HepG2 (cell line): ENCODE results near the gene DUS1L. TPM values are rescaled to one million over a fixed set of nuclear protein-coding genes. Genes with fewer than 3 reads are reported as not detected.

Experiments used
- ATAC-seq: fragments of 200-7000 bp; cut with Tn5 transposase; 3 replicates; pipeline ENCODE4 v1.9.1; 2020; ENCODE audit warnings: mild to moderate bottlenecking, moderate library complexity
- BruUV-seq: library from RNA; stranded (reverse); fragments of 400-500 nt; replicated peaks from 2 replicates; lab custom pipeline; 2021; lab: Mats Ljungman, UMichigan
- CTCF ChIA-PET: fragments of 300-600 bp; formaldehyde crosslinking; extraction: SDS; loops from one replicate; lab custom pipeline; 2021; ENCODE audit warnings: low total read pairs, inconsistent platforms, low intra/inter-chr PET ratio; lab: Yijun Ruan, JAX
- POLR2A ChIA-PET: fragments of 350-600 bp; sonication (Branson Sonifier 250); formaldehyde crosslinking; loops from one replicate; lab custom pipeline; 2020; ENCODE audit warnings: antibody characterized with exemption, inconsistent platforms; lab: Yijun Ruan, JAX
- DNase-seq: peaks from one replicate; pipeline ENCODE4 v3.0.0-alpha.2; 2015; ENCODE audit warnings: low spot score
- FAIRE-seq: peaks from 3 replicates; lab custom pipeline; 2011; peaks lifted over from hg19 to GRCh38; lab: Jason Lieb, UNC
- H2AFZ ChIP-seq: one replicate; pipeline ENCODE4 v1.6.1; 2011; ENCODE audit warnings: low read length, inconsistent platforms
- H3K27ac ChIP-seq: fragments of 300-600 bp; 3 replicates; pipeline ENCODE4 v1.8.0; 2011; ENCODE audit warnings: mixed run types, mild to moderate bottlenecking, mixed read lengths, low read length, inconsistent platforms; ENCODE audit not compliant: insufficient read depth; ENCODE audit errors: extremely low read length
- H3K27me3 ChIP-seq, 2 experiments: fragments of 200-600 bp in 1 of 2; 2 replicates in 1 of 2; 3 replicates in 1 of 2; pipeline versions ENCODE4 v1.6.0 to v1.8.0; 2011; ENCODE audit warnings: low read length in 2 of 2, mild to moderate bottlenecking in 2 of 2, moderate library complexity in 2 of 2, inconsistent platforms in 1 of 2; ENCODE audit not compliant: insufficient read depth in 2 of 2, control insufficient read depth in 1 of 2
- H3K36me3 ChIP-seq, 2 experiments: fragments of 200-600 bp in 1 of 2; replicated peaks in 1 of 2; 2 replicates in 1 of 2; 3 replicates in 1 of 2; pipeline versions ENCODE4 v1.5.1 to v1.8.0; 2011; ENCODE audit warnings: low read length in 2 of 2, inconsistent platforms in 1 of 2; ENCODE audit not compliant: insufficient read depth in 2 of 2, control insufficient read depth in 1 of 2
- H3K4me1 ChIP-seq: 2 replicates; pipeline ENCODE4 v1.5.1; 2012; ENCODE audit warnings: low read length, inconsistent platforms; ENCODE audit not compliant: insufficient read depth
- H3K4me2 ChIP-seq: 2 replicates; pipeline ENCODE4 v1.6.0; 2011; ENCODE audit warnings: low read depth, low read length, inconsistent platforms
- H3K4me3 ChIP-seq, 3 experiments: fragments of 200-600 bp in 1 of 3; sonication (generic), shearing (Covaris generic) in 1 of 3; replicated peaks in 1 of 3; 2 replicates each; pipeline ENCODE4 v1.5.1; 2011 to 2016; ENCODE audit warnings: low read length in 3 of 3, inconsistent platforms in 2 of 3, low read depth in 2 of 3, mild to moderate bottlenecking in 2 of 3, control low read depth in 1 of 3, mixed read lengths in 1 of 3; ENCODE audit not compliant: insufficient read depth in 1 of 3
- H3K79me2 ChIP-seq: one replicate; pipeline ENCODE4 v1.6.1; 2011; ENCODE audit warnings: low read length, inconsistent platforms; ENCODE audit not compliant: insufficient read depth
- H3K9ac ChIP-seq: 2 replicates; pipeline ENCODE4 v1.6.0; 2011; ENCODE audit warnings: mild to moderate bottlenecking, low read depth, low read length, inconsistent platforms; ENCODE audit not compliant: insufficient read depth
- H3K9me3 ChIP-seq: 2 replicates; pipeline ENCODE4 v1.5.1; 2012; ENCODE audit warnings: mild to moderate bottlenecking, low read length
- H4K20me1 ChIP-seq: 2 replicates; pipeline ENCODE4 v1.6.0; 2011; ENCODE audit warnings: inconsistent platforms, mild to moderate bottlenecking, low read length, moderate library complexity; ENCODE audit not compliant: insufficient read depth
- ARNT2 ChIP-seq: sonication (generic); formaldehyde crosslinking; IDR thresholded peaks from 2 replicates; pipeline ENCODE4 v1.8.0; 2022; ENCODE audit warnings: mild to moderate bottlenecking, low read depth, missing genetic modification reagents, moderate library complexity
- MEIS1 ChIP-seq: sonication (generic); formaldehyde crosslinking; IDR thresholded peaks from 2 replicates; pipeline ENCODE4 v1.9.0; 2021; ENCODE audit warnings: mild to moderate bottlenecking, missing genetic modification reagents, moderate library complexity, borderline replicate concordance
- MYC ChIP-seq: sonication (generic); formaldehyde crosslinking; IDR thresholded peaks from 2 replicates; pipeline ENCODE4 v1.9.0; 2021; ENCODE audit warnings: missing genetic modification reagents, borderline replicate concordance
- NCOA2 ChIP-seq: sonication (generic); formaldehyde crosslinking; IDR thresholded peaks from 2 replicates; pipeline ENCODE4 v1.8.0; 2022; ENCODE audit warnings: inconsistent platforms
- PCBP1 ChIP-seq: fragments of 200-400 bp; formaldehyde crosslinking; IDR thresholded peaks from 2 replicates; pipeline ENCODE4 v1.6.1; 2017; ENCODE audit warnings: mild to moderate bottlenecking, low read depth, low read length, borderline replicate concordance
- PHF5A ChIP-seq: IDR thresholded peaks from one replicate; pipeline ENCODE4 v1.6.1; 2018; ENCODE audit warnings: low read depth, missing genetic modification reagents; ENCODE audit not compliant: unreplicated experiment
- POLR2AphosphoS2 ChIP-seq: IDR thresholded peaks from 2 replicates; pipeline ENCODE4 v1.6.1; 2011; ENCODE audit warnings: low read depth, low read length, improper control_type of control experiment
- POLR2AphosphoS5 ChIP-seq: IDR thresholded peaks from 2 replicates; pipeline ENCODE4 v1.6.1; 2012; ENCODE audit warnings: low read depth, low read length
- POLR2G ChIP-seq: fragments of 200-400 bp; formaldehyde crosslinking; IDR thresholded peaks from 2 replicates; pipeline ENCODE4 v1.6.1; 2018; ENCODE audit warnings: mild to moderate bottlenecking, low read depth, low read length, moderate library complexity
- SAP130 ChIP-seq: IDR thresholded peaks from 2 replicates; pipeline ENCODE4 v1.6.1; 2016; ENCODE audit warnings: low read depth
- SETDB1 ChIP-seq: sonication (generic); formaldehyde crosslinking; IDR thresholded peaks from 2 replicates; pipeline ENCODE4 v1.5.1; 2020; ENCODE audit warnings: missing genetic modification reagents, mild to moderate bottlenecking, borderline replicate concordance
- SSRP1 ChIP-seq: IDR thresholded peaks from 2 replicates; pipeline ENCODE4 v1.6.1; 2016; ENCODE audit warnings: control low read depth
- STAG1 ChIP-seq: sonication (generic); formaldehyde crosslinking; IDR thresholded peaks from 2 replicates; pipeline ENCODE4 v1.4.0; 2020; ENCODE audit warnings: missing genetic modification reagents
- TEAD3 ChIP-seq: optimal IDR thresholded peaks from 2 replicates; pipeline ENCODE3; 2016; ENCODE audit warnings: borderline replicate concordance
- TGIF2 ChIP-seq: IDR thresholded peaks from 2 replicates; pipeline ENCODE4 v1.6.1; 2016; ENCODE audit warnings: control low read depth, missing compliant biosample characterization
- ZNF788 ChIP-seq: sonication (generic); formaldehyde crosslinking; IDR thresholded peaks from 2 replicates; pipeline ENCODE4 v1.5.0; 2020; ENCODE audit warnings: mild to moderate bottlenecking, missing genetic modification reagents, borderline replicate concordance
- WGBS: methylation state at CpG from one replicate; pipeline ENCODE4 v1.1.6; 2017; ENCODE audit warnings: low lambda C conversion rate; 5-methylcytosine and 5-hydroxymethylcytosine counted together
- in situ Hi-C: cut with HindIII; loops from 2 replicates; pipeline ENCODE4 v1.10.0; 2017; ENCODE audit warnings: low pct_unique_long_range_greater_than_20kb; ENCODE audit not compliant: extremely low pct_ligation_motif_present
- intact Hi-C: fragments of 100-400 bp; cut with micrococcal nuclease; formaldehyde crosslinking; loops from one replicate; pipeline ENCODE4 v1.10.0; 2022; ENCODE audit not compliant: unreplicated experiment
- polyA plus RNA-seq, 8 experiments: library from polyadenylated mRNA; depleted of rRNA in 3 of 8; stranded (reverse) in 7 of 8; unstranded in 1 of 8; fragments of >200 nt; fragmentation: Illumina TruSeq in 4 of 8; extraction: Trizol in 4 of 8; gene quantifications; 2 replicates each; pipeline versions ENCODE4 v1.2.1 to v1.2.3, GENCODE V29; 2011 to 2016; ENCODE audit warnings: low read depth in 4 of 8, missing spikeins in 1 of 8, mixed read lengths in 1 of 8; ENCODE audit not compliant: insufficient read depth in 1 of 8
- total RNA-seq, 5 experiments: library from RNA; depleted of rRNA; stranded (reverse); fragments of >200 nt; fragmentation: Illumina TruSeq; extraction: Trizol; gene quantifications; 2 replicates each; pipeline ENCODE4 v1.2.3, GENCODE V29; 2016; ENCODE audit warnings: low read depth in 1 of 5
- TF ChIP-seq, protein P1 (sequence below): IDR thresholded peaks from 2 replicates; pipeline ENCODE4 v1.6.1; 2016; ENCODE audit warnings: missing compliant biosample characterization, missing genetic modification reagents, borderline replicate concordance

Gene DUS1L
- total and polyA plus RNA-seq, 2 of the 13 experiments (the other 11 are each of a cell fraction or from before 2014, with no cell fraction given): 81.0 to 109 TPM

DNA sequence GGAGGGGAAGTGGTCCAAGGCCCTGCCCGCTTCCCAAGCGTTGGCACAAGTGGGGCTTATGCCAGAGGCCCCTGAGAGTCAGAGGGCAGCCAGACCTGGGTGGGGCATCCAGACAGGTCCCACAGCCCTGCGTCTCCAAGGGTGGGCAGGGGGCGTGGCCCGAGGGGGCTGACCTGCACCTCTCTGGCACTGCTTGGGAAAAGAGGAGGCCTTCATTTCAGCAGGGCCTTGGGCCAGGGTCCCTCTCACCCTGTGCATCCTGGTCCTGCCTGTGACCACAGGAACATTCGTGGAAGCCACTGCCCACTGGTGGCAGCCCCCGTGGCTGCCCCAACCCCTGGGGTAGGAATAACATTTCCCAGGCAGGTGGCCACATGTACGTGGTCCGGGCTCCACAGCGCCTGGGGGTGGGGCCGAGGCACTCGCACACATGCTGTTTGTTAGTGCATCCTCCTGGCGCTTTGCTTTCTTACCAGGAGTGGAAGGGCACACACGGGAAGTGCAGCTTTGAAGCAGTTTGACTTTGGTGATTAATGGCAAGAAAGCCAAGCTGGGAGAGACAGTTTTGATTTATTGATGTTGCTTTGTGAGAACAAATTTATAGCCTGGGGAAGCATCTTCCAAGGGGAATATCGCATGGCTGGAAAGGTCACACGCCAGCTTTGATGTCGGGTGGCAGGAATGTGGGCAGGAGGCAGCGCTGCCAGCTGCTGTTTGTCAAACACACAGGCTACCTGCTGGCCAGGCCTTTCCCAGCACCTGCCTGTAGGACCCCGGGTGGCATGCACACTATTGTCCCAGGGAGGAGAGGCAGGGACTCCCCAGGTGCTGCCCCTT is 47.2 kb downstream of the DUS1L start (continued):
- TF ChIP-seq ZNF788 (CRISPR knock-in tag) (peak; percentile 26; the same call in 1 of the 2 replicates), TEAD3 (CRISPR knock-in tag) (no peak), MYC (CRISPR knock-in tag) (0 out of 2 replicates have a peak, but pooled peaks have one; percentile 10), PCBP1 (0 out of 2 replicates have a peak, but pooled peaks have one; percentile 10), SSRP1 (peak; percentile 89), POLR2AphosphoS5 (peak; percentile 45), POLR2G (peak; percentile 27), SETDB1 (CRISPR knock-in tag) (no peak), POLR2AphosphoS2 (peak; percentile 74; the same call in 1 of the 2 replicates), PHF5A (CRISPR knock-in tag) (peak; percentile 8), SAP130 (CRISPR knock-in tag) (0 out of 2 replicates have a peak, but pooled peaks have one; percentile 10), STAG1 (CRISPR knock-in tag) (peak; percentile 48), MEIS1 (CRISPR knock-in tag) (no peak)
- TF ChIP-seq, all 625 proteins: peak for 56

DNA sequence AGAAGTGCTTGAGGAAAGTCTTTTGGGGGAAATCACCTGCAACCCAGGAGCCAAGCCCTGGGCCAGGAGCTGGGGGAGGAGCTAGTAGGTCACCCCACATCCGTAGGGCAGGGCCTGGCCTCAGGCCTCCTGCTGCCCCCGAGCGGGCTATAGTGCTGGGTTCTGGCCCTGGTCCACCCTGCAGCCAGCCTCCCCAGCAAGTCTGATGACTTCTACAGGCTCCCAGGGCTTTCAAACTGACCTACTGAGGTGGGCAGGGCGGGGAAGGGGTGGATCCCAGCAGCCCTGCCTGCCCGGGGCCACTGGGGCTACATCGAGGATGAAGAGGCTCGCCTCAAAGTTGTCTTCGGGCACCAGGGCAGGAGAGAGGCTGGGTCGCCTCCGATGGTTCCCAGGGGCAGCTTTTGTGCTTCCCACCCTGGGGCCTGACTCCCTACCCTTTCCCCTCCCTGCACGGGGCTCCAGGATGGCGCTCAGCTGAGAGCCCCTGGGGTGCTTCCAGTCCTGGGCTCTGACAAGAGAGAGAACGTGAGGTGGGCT is 47.9 kb downstream of the DUS1L start:
- Histone ChIP-seq H3K9me3 (no peaks in the 10 kb centered on the region), H3K27me3 (no peaks in the 10 kb centered on the region; a peak in 1 of 5 replicates), H4K20me1 (no peaks in the 10 kb centered on the region; the same call in 1 of the 2 replicates), H3K4me2 (no peak overlapping the region), H3K4me3 (no peak overlapping the region), H3K9ac (no peak overlapping the region), H3K27ac (peak overlapping the region; percentile 68), H3K36me3 (peaks cover 15 to 18% of the 10 kb centered on the region in 2 experiments), H3K4me1 (peaks cover 93% of the 10 kb centered on the region), H3K79me2 (peaks cover 27% of the 10 kb centered on the region), H2AFZ (no peak overlapping the region)
- DNase-seq: no peak
- no TSS peak for BruUV-seq
- ATAC-seq: no peak
- 90% methylated on average over 8 of the region's 13 CpGs for WGBS
- in situ Hi-C loops: no loop called here
- intact Hi-C loops: no loop called here
- CTCF ChIA-PET: interaction anchor here (6.8 kb wide), 1 partner anchor 57 kb away, joined by 181 read pairs; the partner anchor contains the start of gene NOTUM
- POLR2A ChIA-PET: interaction anchor here (1.3 to 14.1 kb wide), 4 partner anchors 20 to 74 kb away, joined by 3 to 470 read pairs (median 11); partner anchors contain the start of gene NOTUM
- no peak for FAIRE-seq
- TF ChIP-seq NCOA2 (CRISPR knock-in tag) (no peak), ARNT2 (CRISPR knock-in tag) (0 out of 2 replicates have a peak, but pooled peaks have one; percentile 4), TGIF2 (no peak)
- TF ChIP-seq, protein P1, sequence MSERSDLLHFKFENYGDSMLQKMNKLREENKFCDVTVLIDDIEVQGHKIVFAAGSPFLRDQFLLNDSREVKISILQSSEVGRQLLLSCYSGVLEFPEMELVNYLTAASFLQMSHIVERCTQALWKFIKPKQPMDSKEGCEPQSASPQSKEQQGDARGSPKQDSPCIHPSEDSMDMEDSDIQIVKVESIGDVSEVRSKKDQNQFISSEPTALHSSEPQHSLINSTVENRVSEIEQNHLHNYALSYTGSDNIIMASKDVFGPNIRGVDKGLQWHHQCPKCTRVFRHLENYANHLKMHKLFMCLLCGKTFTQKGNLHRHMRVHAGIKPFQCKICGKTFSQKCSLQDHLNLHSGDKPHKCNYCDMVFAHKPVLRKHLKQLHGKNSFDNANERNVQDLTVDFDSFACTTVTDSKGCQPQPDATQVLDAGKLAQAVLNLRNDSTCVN (CRISPR knock-in tag): no peak
